Kasumi-1 (cell line): ENCODE results near the gene FOLR1.

ENCODE experiments used
- DNase-seq, 2 experiments: peaks; one replicate each; lab custom pipeline; 2025; lab: John Stamatoyannopoulos, UW

The FOLR1 gene

DNA sequence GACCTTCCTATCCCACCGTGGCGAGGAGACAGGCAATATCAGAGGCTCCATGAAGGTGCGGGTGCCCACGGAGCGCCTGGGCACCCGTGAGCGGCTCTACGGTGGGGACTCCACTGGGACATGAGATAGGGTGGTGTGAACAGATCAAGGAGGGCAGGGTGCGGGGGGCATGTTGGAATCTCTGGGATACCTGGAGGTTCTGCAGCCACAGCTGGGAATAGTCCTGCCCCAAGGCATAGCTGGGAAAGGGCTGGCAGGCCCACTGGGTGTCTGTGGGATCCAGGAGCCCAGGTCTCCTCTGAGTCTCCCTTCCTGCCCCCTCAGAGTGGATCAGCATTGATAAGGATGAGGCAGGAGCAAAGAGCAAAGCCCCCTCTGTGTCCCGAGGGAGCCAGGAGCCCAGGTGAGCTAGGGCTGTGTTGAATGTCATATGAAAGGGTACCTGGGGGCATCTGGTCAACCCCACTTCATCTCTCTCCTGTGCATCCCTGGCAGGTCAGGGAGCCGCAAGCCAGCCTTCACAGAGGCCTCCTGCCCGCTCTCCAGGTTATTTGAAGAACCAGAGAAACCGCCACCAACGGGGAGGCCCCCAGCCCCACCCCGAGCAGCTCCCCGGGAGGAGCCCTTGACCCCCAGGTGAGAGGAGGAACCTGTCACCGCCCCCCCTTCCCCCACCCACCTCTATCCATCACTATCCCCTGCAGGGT, 43.6 kb downstream of the FOLR1 start:
- DNase-seq, result no peak

DNA sequence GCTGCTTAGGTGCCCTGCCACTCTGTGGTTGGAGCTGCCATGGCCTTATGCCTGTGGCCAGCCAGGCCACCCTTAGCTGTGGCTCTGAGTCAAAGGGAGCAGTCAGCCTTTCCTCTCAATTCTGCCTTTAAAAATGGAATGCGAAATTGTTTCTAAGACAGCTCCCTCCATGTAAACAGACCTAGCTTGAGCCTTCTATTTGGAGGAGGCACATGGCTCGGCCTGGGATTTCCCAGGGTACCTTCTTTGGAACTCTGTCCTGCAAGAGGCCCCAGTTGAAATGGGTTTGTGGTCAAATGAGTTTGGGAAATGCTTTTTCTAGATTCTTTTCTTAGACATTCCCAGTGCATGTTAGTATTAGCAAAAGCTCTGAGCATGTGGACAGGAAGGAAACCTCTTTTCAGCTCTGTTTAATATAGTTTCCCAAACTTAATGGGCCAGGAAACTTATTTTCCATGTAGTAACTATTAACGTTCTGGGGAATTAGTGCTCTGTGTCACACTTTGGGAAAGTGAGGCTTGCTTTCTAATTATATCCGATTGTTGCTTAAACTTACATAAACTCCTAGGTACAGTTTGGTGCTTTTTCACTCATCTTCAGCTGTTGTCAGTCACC, 44.2 kb downstream of the FOLR1 start:
- no peak for DNase-seq

- no peak for DNase-seq
Measured at GRCh38 chr11:72236774-72237111, 44.8 kb downstream of the FOLR1 start.

DNA sequence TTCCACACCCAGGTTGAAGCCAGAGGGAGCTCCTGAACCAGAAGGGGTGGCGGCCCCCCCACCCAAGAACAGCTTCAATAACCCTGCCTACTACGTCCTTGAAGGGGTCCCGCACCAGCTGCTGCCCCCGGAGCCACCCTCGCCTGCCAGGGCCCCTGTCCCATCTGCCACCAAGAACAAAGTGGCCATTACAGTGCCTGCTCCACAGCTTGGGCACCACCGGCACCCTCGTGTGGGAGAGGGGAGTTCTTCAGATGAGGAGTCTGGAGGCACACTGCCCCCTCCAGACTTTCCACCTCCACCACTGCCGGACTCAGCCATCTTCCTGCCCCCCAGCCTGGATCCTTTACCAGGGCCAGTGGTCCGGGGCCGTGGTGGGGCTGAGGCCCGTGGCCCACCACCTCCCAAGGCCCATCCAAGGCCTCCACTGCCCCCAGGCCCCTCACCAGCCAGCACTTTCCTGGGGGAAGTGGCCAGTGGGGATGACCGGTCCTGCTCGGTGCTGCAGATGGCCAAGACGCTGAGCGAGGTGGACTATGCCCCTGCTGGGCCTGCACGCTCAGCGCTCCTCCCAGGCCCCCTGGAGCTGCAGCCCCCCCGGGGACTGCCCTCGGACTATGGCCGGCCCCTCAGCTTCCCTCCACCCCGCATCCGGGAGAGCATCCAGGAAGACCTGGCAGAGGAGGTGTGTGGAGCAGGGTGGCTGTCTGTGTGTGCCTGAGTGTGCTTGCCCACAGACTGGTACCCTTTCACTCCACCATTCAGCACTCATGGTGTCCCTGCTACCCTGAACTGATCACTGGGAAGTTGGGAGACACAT, 45.4 kb downstream of the FOLR1 start:
- DNase-seq, result no peak

DNA sequence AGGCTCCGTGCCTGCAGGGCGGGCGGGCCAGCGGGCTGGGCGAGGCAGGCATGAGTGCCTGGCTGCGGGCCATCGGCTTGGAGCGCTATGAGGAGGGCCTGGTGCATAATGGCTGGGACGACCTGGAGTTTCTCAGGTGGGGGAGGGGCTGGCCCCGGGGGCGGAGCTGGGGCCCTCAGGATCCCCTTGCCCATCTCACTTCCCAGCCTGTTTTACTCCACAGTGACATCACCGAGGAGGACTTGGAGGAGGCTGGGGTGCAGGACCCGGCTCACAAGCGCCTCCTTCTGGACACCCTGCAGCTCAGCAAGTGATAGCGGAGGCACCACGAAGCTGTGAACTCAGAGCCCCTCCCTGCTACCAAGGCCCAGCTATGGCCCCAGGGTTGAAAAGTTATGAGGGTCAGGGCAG, 46.1 kb downstream of the FOLR1 start:
- peak; percentile 66 to 73 for DNase-seq

GRCh38 chr11:72238492-72239312, 46.8 kb downstream of the FOLR1 start:
- DNase-seq, result no peak

DNA sequence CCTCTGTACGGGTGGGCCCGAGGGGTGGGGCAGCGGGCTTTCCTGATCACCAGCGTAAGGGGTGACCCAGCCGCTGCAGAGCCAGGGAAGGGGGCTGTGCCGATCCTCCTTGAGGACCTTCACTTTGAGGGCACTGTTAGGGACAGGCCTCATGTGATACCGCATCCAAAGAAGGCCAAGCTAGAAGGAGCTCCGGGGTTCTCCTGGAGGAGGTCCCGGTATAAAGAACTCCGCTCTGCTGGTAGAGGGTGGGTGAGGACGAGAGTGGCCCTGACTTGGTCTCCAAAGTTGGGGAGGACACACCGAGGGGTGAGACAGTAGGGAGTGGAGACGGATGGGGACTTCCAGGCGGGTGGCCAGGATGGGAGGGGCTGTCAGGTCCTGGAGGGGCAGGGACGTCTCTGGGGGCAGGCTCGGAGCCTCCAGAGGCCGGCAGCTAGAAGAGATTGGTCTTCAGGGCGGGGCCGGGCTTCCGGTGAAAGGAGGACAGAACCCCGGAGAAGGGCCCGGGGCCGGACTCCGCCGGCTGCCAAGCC, 47.4 kb downstream of the FOLR1 start:
- no peak for DNase-seq

GRCh38 chr11:72239849-72240460, 48.0 kb downstream of the FOLR1 start:
- no peak for DNase-seq

- DNase-seq, result no peak
Measured at GRCh38 chr11:72240461-72241290, 48.7 kb downstream of the FOLR1 start.

- no peak for DNase-seq
Measured at GRCh38 chr11:72241291-72241781, 49.4 kb downstream of the FOLR1 start.

GRCh38 chr11:72242141-72242540, 50.2 kb downstream of the FOLR1 start:
- DNase-seq, result no peak

DNA sequence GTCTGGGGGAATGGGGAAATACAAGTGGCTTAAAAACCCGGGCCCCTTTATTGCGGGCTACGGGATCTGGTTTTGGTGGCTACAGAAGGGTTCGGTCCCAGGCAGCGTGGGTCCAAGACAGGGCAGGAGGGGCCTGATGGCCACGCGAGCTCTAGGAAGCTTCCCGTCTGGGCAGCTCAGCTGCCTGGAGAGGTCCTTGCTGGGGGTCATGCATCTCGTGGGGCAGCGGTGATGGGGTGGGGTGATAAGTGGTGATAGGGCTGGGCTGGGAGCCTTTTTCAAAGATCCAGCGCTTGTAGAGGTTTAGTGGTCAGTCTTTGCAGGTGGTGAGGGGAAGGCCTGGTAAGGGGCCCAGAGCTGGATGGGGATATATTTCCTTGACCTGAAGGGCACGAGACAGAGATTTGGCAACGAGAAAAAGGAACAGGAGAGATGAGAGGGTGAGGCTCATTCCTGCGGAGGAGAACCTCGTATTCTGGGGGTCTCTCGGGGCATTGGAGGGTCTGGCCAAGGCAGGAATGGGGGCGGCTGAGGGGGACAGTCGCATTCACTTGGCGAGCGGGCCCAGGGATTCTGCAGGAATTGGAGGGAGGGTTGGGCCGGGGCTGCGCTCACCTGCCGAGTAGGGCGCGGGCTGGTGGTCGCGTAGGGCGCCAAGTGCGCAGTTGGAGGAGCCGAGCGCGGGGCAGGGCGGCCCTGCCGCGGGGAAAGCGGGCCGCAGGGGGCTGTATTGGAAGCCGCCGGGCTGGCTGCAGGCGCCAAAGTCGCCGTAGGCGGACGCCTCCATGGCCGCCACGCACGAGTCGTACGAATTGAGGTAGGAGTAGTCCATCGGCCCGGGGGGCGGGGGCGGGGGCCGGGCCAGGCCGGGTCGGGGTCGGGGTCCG, 51.5 kb downstream of the FOLR1 start:
- DNase-seq, result no peak

- no peak for DNase-seq
Measured at GRCh38 chr11:72244060-72244360, 52.1 kb downstream of the FOLR1 start, which contains the start of gene PHOX2A. TSS of gene PHOX2A (minus strand) at chr11:72244176. CDS start at chr11:72244004, 172 bp downstream.

GRCh38 chr11:72244361-72245262, 52.7 kb downstream of the FOLR1 start:
- no peak for DNase-seq

DNA sequence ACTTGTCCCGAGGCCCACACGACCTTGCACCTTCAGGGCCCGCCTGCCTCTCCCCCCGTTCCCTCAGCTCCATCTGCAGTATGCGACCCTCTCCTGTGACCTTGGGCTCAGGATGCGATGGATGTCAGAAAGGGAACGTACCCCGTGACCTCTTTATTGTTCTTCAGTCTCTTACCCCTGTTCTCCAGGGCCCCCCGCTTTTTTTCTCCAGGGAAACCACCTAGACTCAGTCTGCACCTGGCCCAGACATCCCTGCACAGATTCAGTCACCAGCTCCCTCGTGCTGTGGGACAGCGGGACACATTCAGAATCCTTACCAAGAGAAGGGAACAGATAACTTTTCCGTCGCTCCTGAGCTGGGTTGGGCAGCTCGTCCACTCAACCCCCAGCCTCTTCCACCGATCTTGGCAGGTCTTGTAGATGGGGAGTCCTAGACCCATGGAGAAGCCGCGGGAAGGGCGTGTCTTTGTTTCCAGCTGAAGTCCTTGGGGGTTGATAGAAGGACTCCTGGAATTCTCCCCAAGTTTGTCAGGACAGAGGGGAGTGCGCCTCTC, 53.4 kb downstream of the FOLR1 start:
- no peak for DNase-seq
